Activated CD4-positive, alpha-beta T cell treated with anti-CD3 and anti-CD28 coated beads, Interleukin-2, amount 50 U/mL, for 24 hours (primary cell): ENCODE data around the gene LAMB4.

Source experiments
- DNase-seq, 2 donors: peaks; one replicate each; pipeline ENCODE4 v3.0.0-alpha.2; 2020; ENCODE audit warnings: low read depth in 1 of 2, low spot score in 1 of 2

LAMB4 gene

DNA sequence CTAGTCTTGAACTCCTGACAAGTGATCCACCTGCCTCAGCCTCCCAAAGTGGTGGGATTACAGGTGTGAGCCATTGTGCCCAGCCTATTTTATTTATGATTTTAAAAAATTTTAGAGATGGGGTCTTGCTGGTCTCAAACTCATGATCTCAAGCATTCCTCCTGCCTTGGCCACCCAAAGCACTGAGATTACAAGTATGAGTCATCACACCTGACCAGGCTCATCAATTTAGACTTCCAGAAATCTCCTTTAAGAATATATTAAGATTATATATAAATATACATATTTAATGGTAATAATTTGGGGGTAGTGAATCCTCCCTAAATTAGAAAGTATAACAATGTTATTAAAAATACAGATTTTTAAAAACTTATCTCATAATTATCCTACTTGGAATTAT, 156.3 kb downstream of the LAMB4 start:
- DNase-seq: no peak
